Common myeloid progenitor, CD34-positive (primary cell): ENCODE data around the gene PIEZO1.

Experiments used
- CTCF ChIA-PET: fragments of 350-600 bp; sonication (Branson Sonifier 250); formaldehyde crosslinking; loops from one replicate; lab custom pipeline; 2021; ENCODE audit warnings: antibody characterized with exemption; lab: Charles Lee
- POLR2A ChIA-PET: fragments of 350-600 bp; sonication (Branson Sonifier 250); formaldehyde crosslinking; loops from one replicate; lab custom pipeline; 2021; ENCODE audit warnings: antibody characterized with exemption; lab: Charles Lee
- DNase-seq, 3 donors: peaks; one replicate each; pipeline versions ENCODE4 v3.0.0 to v3.0.0-alpha.2; 2013
- H3K27ac ChIP-seq, 2 experiments: 1 replicate in 1 of 2; 2 replicates in 1 of 2; pipeline ENCODE4 v1.7.0; 2013; ENCODE audit warnings: inconsistent platforms in 2 of 2, low read length in 2 of 2, mild to moderate bottlenecking in 2 of 2, low read depth in 1 of 2, moderate library complexity in 1 of 2; ENCODE audit not compliant: severe bottlenecking in 2 of 2, insufficient read depth in 1 of 2, poor library complexity in 1 of 2
- H3K27me3 ChIP-seq, 5 experiments: replicated peaks in 2 of 5; 1 replicate in 3 of 5; 2 replicates in 2 of 5; pipeline versions ENCODE4 v1.6.1 to v1.7.0; 2013; ENCODE audit warnings: low read length in 4 of 5, mild to moderate bottlenecking in 2 of 5, moderate library complexity in 2 of 5, inconsistent platforms in 1 of 5; ENCODE audit not compliant: insufficient read depth in 5 of 5, control insufficient read depth in 4 of 5
- H3K36me3 ChIP-seq, 4 experiments: 1 replicate in 2 of 4; 2 replicates in 2 of 4; pipeline versions ENCODE4 v1.6.1 to v1.7.0; 2013; ENCODE audit warnings: low read length in 3 of 4, control low read depth in 1 of 4, mild to moderate bottlenecking in 1 of 4; ENCODE audit not compliant: control insufficient read depth in 4 of 4, insufficient read depth in 4 of 4
- H3K4me1 ChIP-seq, 4 experiments: 1 replicate in 3 of 4; 2 replicates in 1 of 4; pipeline versions ENCODE4 v1.6.1 to v1.7.1; 2013; ENCODE audit warnings: low read length in 3 of 4, mild to moderate bottlenecking in 3 of 4, control low read depth in 1 of 4, inconsistent platforms in 1 of 4, moderate library complexity in 1 of 4; ENCODE audit not compliant: control insufficient read depth in 4 of 4, insufficient read depth in 4 of 4; ENCODE audit errors: control extremely low read depth in 1 of 4
- H3K4me3 ChIP-seq, 7 experiments: 1 replicate in 4 of 7; 2 replicates in 3 of 7; pipeline versions ENCODE4 v1.5.1 to v1.7.0; 2013; ENCODE audit warnings: mild to moderate bottlenecking in 7 of 7, low read length in 6 of 7, moderate library complexity in 6 of 7, inconsistent platforms in 2 of 7, low read depth in 2 of 7, control low read depth in 1 of 7; ENCODE audit not compliant: insufficient read depth in 4 of 7, control insufficient read depth in 1 of 7; ENCODE audit errors: extremely low read depth in 1 of 7
- H3K9me3 ChIP-seq, 5 experiments: 1 replicate in 4 of 5; 2 replicates in 1 of 5; pipeline versions ENCODE4 v1.6.1 to v1.7.1; 2013; ENCODE audit warnings: low read length in 4 of 5, mild to moderate bottlenecking in 2 of 5, inconsistent platforms in 1 of 5, low read depth in 1 of 5, moderate library complexity in 1 of 5; ENCODE audit not compliant: control insufficient read depth in 4 of 5, insufficient read depth in 2 of 5; ENCODE audit errors: control extremely low read depth in 1 of 5
- WGBS: methylation state at CpG from one replicate; pipeline ENCODE4 v1.1.5; 2013; ENCODE audit not compliant: insufficient coverage; 5-methylcytosine and 5-hydroxymethylcytosine counted together

The PIEZO1 gene

DNA sequence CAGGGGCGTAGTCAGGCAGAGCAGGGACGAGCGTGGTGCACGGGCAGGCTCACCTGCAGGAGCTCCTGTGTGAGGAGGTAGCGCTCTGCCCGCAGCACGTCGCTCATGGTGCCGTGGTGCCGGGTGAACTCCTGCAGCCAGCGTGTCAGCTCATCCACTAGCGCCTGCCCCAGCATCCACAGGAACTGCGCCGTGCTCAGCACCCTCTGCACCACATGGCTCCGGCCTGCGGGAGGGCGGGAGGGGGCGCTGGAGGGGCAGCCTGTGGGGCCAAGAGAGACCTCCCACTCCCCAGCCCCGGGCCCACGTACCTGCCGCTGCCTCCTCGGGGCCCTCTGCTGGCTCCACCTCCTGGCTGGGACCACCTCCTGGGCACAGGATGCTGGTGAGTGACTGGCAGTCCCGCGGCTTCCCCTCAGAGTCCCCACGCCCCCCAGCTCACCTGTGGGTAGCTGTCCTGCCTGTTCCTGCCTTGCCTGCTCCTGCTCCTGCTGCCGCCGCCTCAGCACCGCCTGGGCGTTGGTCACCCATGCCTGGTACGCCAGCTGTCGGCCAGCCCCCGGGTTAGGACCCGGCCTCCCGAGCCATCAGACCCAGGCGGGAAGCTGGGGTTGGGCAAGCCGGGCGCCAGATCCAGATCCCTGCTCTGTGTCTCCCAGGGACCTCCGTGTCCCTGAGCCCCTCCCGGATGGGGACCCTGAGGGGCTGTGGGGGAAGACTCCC lies 62.1 kb downstream of the PIEZO1 start:
- Histone ChIP-seq H3K9me3 (no peaks in the 10 kb centered on the region), H3K36me3 (peaks cover 36 to 97% (median 76%) of the 10 kb centered on the region in 4 experiments), H3K27me3 (no peaks in the 10 kb centered on the region), H3K27ac (peak overlapping the region in 1 of 2 experiments; percentile 5), H3K4me3 (no peak overlapping the region), H3K4me1 (no peaks in the 10 kb centered on the region)
- WGBS: 95% methylated on average over 37 of the region's 39 CpGs
- no peak for DNase-seq
- ChIA-PET POLR2A (no interaction called here), CTCF (interaction anchor here (0.6 to 1.2 kb wide), 2 partner anchors 14 to 17 kb away, joined by 3 to 5 read pairs; no protein-coding TSS in a partner anchor)

DNA sequence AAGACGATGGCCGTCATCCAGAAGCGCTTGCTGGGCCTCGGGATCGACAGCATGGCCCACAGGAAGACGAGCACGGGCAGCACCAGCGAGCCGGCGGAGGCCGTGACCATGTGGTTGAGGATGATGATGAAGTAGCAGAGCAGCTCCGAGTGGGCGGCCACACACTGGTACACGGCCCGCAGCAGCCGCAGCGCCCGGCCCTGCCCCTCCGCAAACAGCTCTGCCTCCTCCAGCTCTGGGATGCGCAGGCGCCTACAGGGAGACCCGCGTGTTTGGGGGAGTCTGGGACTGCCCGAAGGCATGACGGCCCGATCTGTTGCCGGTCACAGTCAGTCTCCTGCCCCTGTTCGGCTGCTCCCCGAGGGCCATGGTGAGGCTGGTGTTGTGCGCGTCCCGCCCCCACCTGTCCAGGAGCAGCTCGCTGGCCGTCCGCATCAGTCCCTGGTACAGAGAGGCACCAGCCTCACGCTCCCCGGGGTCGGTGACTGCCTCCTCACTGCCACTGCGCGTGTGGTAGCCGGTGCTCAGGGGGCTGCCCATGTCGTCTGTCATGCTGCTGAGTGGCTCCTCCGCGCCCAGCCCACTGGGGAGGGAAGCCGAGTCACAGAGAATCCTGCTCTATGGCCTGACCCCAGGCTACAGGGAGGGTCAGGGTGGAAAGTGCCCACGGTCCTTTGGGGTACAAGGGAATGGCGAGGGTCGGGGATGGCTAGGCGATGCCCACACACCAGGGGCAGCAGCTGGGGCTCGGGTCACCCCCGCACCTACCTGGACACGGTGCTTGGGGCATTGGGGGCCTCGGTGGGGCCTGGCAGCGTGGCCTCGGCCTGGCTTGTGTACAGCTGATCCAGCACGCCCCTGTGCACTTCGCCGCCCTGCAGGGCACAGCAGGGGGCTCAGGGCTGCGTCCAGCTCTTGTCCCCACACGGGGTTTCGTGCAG lies 62.9 kb downstream of the PIEZO1 start:
- ChIA-PET POLR2A (no interaction called here), CTCF (interaction anchor here (0.9 to 1.2 kb wide), 2 partner anchors 15 to 21 kb away, joined by 3 to 5 read pairs; no protein-coding TSS in a partner anchor)
- WGBS: 97% methylated on average over 59 of the region's 61 CpGs
- Histone ChIP-seq H3K36me3 (peaks cover 35 to 97% (median 76%) of the 10 kb centered on the region in 4 experiments), H3K27ac (no peak overlapping the region), H3K4me1 (no peaks in the 10 kb centered on the region), H3K4me3 (no peak overlapping the region), H3K27me3 (no peaks in the 10 kb centered on the region), H3K9me3 (no peaks in the 10 kb centered on the region)
- no peak for DNase-seq

DNA sequence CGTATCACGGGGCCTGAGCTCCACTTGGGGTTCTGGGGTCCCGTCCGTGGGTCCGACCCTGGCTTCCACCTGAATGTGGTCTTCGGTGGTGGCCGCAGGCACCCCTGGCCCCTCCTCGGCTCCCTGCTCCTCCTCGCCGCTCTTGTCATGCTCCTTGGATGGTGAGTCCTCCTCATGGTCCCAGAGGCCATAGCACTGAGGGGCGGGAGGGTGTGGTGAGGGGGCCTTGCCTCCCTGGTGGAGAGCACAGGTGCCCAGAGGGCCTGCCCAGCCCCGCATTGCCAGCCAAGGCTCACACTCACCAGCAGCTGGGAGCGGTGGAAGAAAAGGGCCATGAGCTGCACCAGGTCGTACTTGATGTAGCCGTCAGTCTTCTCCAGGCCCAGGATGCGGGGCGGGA lies 63.8 kb downstream of the PIEZO1 start:
- POLR2A ChIA-PET: interaction anchor here (0.6 kb wide), 1 partner anchor 206 kb away, joined by 3 read pairs; no protein-coding TSS in a partner anchor
- 94% methylated on average over 13 of the region's 17 CpGs for WGBS

DNA sequence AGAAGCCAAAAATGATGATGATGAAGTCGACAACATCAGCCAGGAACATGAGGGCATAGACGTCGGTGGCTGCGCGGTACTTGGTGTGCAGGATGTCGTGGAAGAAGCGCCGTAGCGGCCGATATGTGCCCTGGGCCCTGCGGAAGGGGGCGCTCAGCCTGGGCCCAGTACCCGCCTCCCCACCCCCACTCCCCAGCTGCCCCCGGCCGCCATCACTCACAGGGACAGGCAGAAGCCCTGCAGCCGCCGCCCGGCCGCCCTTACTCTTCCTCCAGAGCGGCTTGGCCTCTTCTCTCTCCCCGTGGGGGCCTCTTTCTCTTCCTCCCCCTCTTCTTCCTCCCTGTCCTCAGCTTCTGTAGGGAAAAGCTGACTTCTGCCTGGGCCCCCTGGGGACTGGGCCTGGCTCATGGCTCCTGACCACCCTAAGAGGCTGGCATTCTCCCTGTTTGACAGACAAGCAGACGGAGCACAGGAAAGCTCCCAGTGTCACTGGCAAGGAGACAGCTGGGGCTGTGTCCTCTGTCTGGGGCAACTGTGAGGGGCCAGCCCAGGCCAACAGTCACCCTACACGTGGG lies 64.5 kb downstream of the PIEZO1 start:
- H3K4me1 ChIP-seq: no peaks in the 10 kb centered on the region
- H3K27me3 ChIP-seq: no peaks in the 10 kb centered on the region
- H3K9me3 ChIP-seq: no peaks in the 10 kb centered on the region
- no peak overlapping the region for H3K4me3 ChIP-seq
- no peak overlapping the region for H3K27ac ChIP-seq
- no peak for DNase-seq
- ChIA-PET CTCF (interaction anchor here (1.6 kb wide), 1 partner anchor 13 kb away, joined by 7 read pairs; no protein-coding TSS in a partner anchor), POLR2A (interaction anchor here (0.6 kb wide), 1 partner anchor 205 kb away, joined by 3 read pairs; no protein-coding TSS in a partner anchor)
- peaks cover 36 to 98% (median 81%) of the 10 kb centered on the region in 4 experiments for H3K36me3 ChIP-seq
- WGBS: 94% methylated on average over 19 of the region's 23 CpGs

More for the DNA sequence above, 63.8 kb downstream of the PIEZO1 start:
- Histone ChIP-seq H3K36me3 (peaks cover 37 to 98% (median 78%) of the 10 kb centered on the region in 4 experiments), H3K4me1 (no peaks in the 10 kb centered on the region), H3K27me3 (no peaks in the 10 kb centered on the region), H3K4me3 (no peak overlapping the region), H3K9me3 (no peaks in the 10 kb centered on the region), H3K27ac (no peak overlapping the region)
- DNase-seq: no peak
- CTCF ChIA-PET: interaction anchor here (0.9 kb wide), 1 partner anchor 22 kb away, joined by 3 read pairs; no protein-coding TSS in a partner anchor

DNA sequence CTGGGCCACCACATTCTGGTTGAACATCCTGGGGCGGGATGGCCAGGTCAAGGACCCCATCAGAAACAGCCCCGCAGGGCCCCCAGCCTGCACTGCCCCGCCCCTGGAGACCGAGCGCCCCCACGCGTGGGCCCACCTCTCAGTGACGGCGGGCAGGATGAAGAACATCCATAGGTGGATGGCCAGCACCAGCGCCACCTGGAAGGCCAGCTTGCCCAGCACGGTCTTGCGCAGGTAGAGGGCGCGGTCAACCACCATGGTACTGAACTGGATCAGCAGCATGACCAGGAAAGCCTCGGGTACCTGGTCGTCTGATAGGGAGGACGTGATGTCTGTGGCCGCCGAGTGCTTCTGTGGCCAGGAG lies 65.1 kb downstream of the PIEZO1 start:
- Histone ChIP-seq H3K4me3 (no peak overlapping the region), H3K36me3 (peaks cover 35 to 98% (median 81%) of the 10 kb centered on the region in 4 experiments), H3K4me1 (no peaks in the 10 kb centered on the region), H3K27me3 (no peaks in the 10 kb centered on the region), H3K9me3 (no peaks in the 10 kb centered on the region), H3K27ac (no peak overlapping the region)
- POLR2A ChIA-PET: no interaction called here
- WGBS: 96% methylated on average over 18 of the region's 19 CpGs
- no peak for DNase-seq
- CTCF ChIA-PET: interaction anchor here (1.6 kb wide), 1 partner anchor 14 kb away, joined by 7 read pairs; no protein-coding TSS in a partner anchor

DNA sequence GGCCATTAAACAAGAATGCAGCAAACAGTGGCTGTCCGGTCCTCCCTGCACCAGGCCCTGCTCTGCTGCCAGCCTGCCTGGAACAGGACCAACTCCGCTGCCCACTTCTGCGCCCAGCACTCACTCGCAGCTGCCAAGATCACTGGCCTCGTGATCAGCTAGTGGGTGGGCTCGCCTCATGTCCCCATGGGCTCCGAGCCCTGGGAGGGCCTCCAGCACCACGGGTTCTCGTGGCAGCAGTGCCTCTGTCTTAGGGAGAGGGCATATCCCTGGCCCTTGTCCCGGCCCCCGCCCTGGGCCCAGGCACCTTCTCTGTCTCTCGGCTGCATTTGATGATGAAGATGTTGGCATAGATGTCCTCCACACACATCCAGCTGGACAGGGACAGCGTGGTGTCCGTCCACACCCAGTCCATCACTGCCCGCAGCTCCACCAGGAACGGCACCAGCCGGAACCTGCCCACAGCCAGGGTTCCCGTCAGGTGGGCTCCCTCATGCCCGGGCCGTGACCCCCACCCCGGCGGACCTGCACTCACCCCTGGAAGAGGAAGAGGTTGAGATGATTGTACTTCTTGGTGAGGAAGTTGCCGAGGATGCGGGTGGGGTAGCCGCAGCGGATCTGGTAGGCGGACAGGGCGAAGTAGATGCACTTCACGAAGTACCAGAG lies 65.6 kb downstream of the PIEZO1 start:
- Histone ChIP-seq H3K4me1 (no peaks in the 10 kb centered on the region), H3K4me3 (no peak overlapping the region), H3K27me3 (no peaks in the 10 kb centered on the region), H3K36me3 (peaks cover 32 to 98% (median 80%) of the 10 kb centered on the region in 4 experiments), H3K9me3 (no peaks in the 10 kb centered on the region), H3K27ac (no peak overlapping the region)
- ChIA-PET CTCF (interaction anchor here (1.6 kb wide), 1 partner anchor 14 kb away, joined by 7 read pairs; no protein-coding TSS in a partner anchor), POLR2A (no interaction called here)
- WGBS: 94% methylated on average over 21 of the region's 29 CpGs
- no peak for DNase-seq
